WTC11 (cell line): Measurements from ENCODE around the gene PRDM9.

ENCODE experiments used
- ATF3 ChIP-seq: sonication (generic); formaldehyde crosslinking; conservative IDR thresholded peaks from 2 replicates; pipeline ENCODE4 v1.8.1; 2022; ENCODE audit warnings: mild to moderate bottlenecking, missing genetic modification reagents
- CTCF ChIP-seq: fragments of 200-600 bp; IDR thresholded peaks from 2 replicates; pipeline ENCODE4 v1.8.0; 2022; ENCODE audit warnings: antibody characterized with exemption
- JUN ChIP-seq: sonication (generic); formaldehyde crosslinking; IDR thresholded peaks from 2 replicates; pipeline ENCODE4 v1.8.0; 2023; ENCODE audit warnings: mild to moderate bottlenecking, missing genetic modification reagents
- MAX ChIP-seq: sonication (generic); formaldehyde crosslinking; IDR thresholded peaks from 2 replicates; pipeline ENCODE4 v1.8.0; 2022; ENCODE audit warnings: mild to moderate bottlenecking, missing genetic modification reagents
- NR1H2 ChIP-seq: sonication (generic); formaldehyde crosslinking; IDR thresholded peaks from 2 replicates; pipeline ENCODE4 v1.9.0; 2021; ENCODE audit warnings: mild to moderate bottlenecking, moderate library complexity, missing genetic modification reagents
- RORB ChIP-seq: fragments of 250-450 bp; sonication (Bioruptor Pico); IDR thresholded peaks from 2 replicates; pipeline ENCODE4 v1.9.0; 2021; ENCODE audit warnings: mild to moderate bottlenecking
- TCF7 ChIP-seq: sonication (generic); formaldehyde crosslinking; IDR thresholded peaks from 2 replicates; pipeline ENCODE4 v1.8.0; 2022; ENCODE audit warnings: mild to moderate bottlenecking, low read depth, missing genetic modification reagents, moderate library complexity
- USF1 ChIP-seq: sonication (generic); formaldehyde crosslinking; IDR thresholded peaks from 2 replicates; pipeline ENCODE4 v1.8.0; 2022; ENCODE audit warnings: mild to moderate bottlenecking, missing genetic modification reagents
- ZNF138 ChIP-seq: sonication (generic); formaldehyde crosslinking; conservative IDR thresholded peaks from 2 replicates; pipeline ENCODE4 v1.8.1; 2022; ENCODE audit warnings: mild to moderate bottlenecking, moderate library complexity, missing genetic modification reagents
- ZNF219 ChIP-seq: sonication (generic); formaldehyde crosslinking; IDR thresholded peaks from 2 replicates; pipeline ENCODE4 v1.8.0; 2023; ENCODE audit warnings: missing genetic modification reagents, mild to moderate bottlenecking, borderline replicate concordance

GRCh38 chr5:23476580-23476979, 30.8 kb upstream of the PRDM9 start:
- no peak for TF ChIP-seq ATF3
- no peak for TF ChIP-seq CTCF
- no peak for TF ChIP-seq TCF7
- TF ChIP-seq RORB (CRISPR knock-in tag): no peak
- TF ChIP-seq JUN (CRISPR knock-in tag): no peak
- TF ChIP-seq NR1H2 (CRISPR knock-in tag): no peak
- TF ChIP-seq MAX (CRISPR knock-in tag): no peak
- no peak for TF ChIP-seq USF1
- no peak for TF ChIP-seq ZNF138 (CRISPR knock-in tag)
- no peak for TF ChIP-seq ZNF219 (CRISPR knock-in tag)
